GM12878 (cell line): Measurements from ENCODE around the gene DACH1. TPM values are rescaled to one million over a fixed set of nuclear protein-coding genes. Genes with fewer than 3 reads are reported as not detected.

Experiments used
- ATAC-seq: fragments of 200-7000 bp; cut with Tn5 transposase; 3 replicates; pipeline ENCODE4 v1.9.1; 2020; ENCODE audit warnings: mild to moderate bottlenecking, moderate library complexity
- BruUV-seq: library from RNA; stranded (reverse); fragments of 400-500 nt; replicated peaks from 2 replicates; lab custom pipeline; 2021; lab: Mats Ljungman, UMichigan
- CTCF ChIA-PET: fragments of 300-600 bp; sonication (Branson Sonifier 250); formaldehyde crosslinking; extraction: SDS; loops from one replicate; lab custom pipeline; 2021; ENCODE audit warnings: inconsistent platforms; lab: Yijun Ruan, JAX
- POLR2A ChIA-PET: fragments of 350-600 bp; formaldehyde crosslinking; extraction: SDS; loops from one replicate; lab custom pipeline; 2021; ENCODE audit warnings: inconsistent platforms; lab: Charles Lee
- RAD21 ChIA-PET: fragments of 300-600 bp; sonication (Branson Sonifier 250); formaldehyde crosslinking; loops from one replicate; lab custom pipeline; 2023; ENCODE audit warnings: antibody characterized with exemption; ENCODE audit not compliant: unreplicated experiment; lab: Charles Lee
- SMC1A ChIA-PET: fragments of 300-600 bp; sonication (Branson Sonifier 250); formaldehyde crosslinking; loops from one replicate; lab custom pipeline; 2023; ENCODE audit not compliant: unreplicated experiment, uncharacterized antibody; lab: Charles Lee
- DNase-seq: peaks from one replicate; pipeline ENCODE4 v3.0.0-alpha.2; 2011; ENCODE audit warnings: low read depth, low spot score
- FAIRE-seq: peaks from 3 replicates; lab custom pipeline; 2011; peaks lifted over from hg19 to GRCh38; lab: Jason Lieb, UNC
- H2AFZ ChIP-seq: 2 replicates; pipeline ENCODE4 v1.6.0; 2011; ENCODE audit warnings: low read depth, low read length, control low read depth; ENCODE audit not compliant: control insufficient read depth
- H3K27ac ChIP-seq: 2 replicates; pipeline ENCODE4 v1.5.1; 2011; ENCODE audit warnings: control low read depth; ENCODE audit not compliant: control insufficient read depth, insufficient read depth
- H3K27me3 ChIP-seq, 2 experiments: replicated peaks in 1 of 2; 2 replicates each; pipeline versions ENCODE4 v1.6.0 to v1.6.1; 2011; ENCODE audit warnings: low read length in 1 of 2; ENCODE audit not compliant: control insufficient read depth in 2 of 2, insufficient read depth in 2 of 2
- H3K36me3 ChIP-seq, 2 experiments: 2 replicates each; pipeline ENCODE4 v1.5.1; 2011; ENCODE audit warnings: low read length in 1 of 2; ENCODE audit not compliant: control insufficient read depth in 2 of 2, insufficient read depth in 2 of 2
- H3K4me1 ChIP-seq: 2 replicates; pipeline ENCODE4 v1.6.1; 2011; ENCODE audit warnings: mild to moderate bottlenecking, low read length, moderate library complexity, mixed read lengths; ENCODE audit not compliant: control insufficient read depth, insufficient read depth
- H3K4me2 ChIP-seq: 2 replicates; pipeline ENCODE4 v1.6.0; 2011; ENCODE audit warnings: control low read depth; ENCODE audit not compliant: control insufficient read depth, insufficient read depth
- H3K4me3 ChIP-seq: fragments of 200-600 bp; sonication (generic); 2 replicates; pipeline ENCODE4 v1.5.1; 2016
- H3K79me2 ChIP-seq: 2 replicates; pipeline ENCODE4 v1.6.0; 2011; ENCODE audit warnings: low read length; ENCODE audit not compliant: control insufficient read depth, insufficient read depth
- H3K9ac ChIP-seq: 2 replicates; pipeline ENCODE4 v1.8.0; 2011; ENCODE audit warnings: low read length, control low read depth, mixed read lengths; ENCODE audit not compliant: control insufficient read depth, insufficient read depth
- H3K9me3 ChIP-seq: replicated peaks from 3 replicates; pipeline ENCODE4 v1.5.1; 2011; ENCODE audit warnings: mild to moderate bottlenecking, low read length; ENCODE audit not compliant: control insufficient read depth, insufficient read depth
- H4K20me1 ChIP-seq: 2 replicates; pipeline ENCODE4 v1.6.0; 2011; ENCODE audit not compliant: control insufficient read depth, insufficient read depth
- BACH1 ChIP-seq: fragments of 450-650 bp; IDR thresholded peaks from 2 replicates; pipeline ENCODE4 v1.6.1; 2017; ENCODE audit warnings: mild to moderate bottlenecking, borderline replicate concordance
- BCL11A ChIP-seq: IDR thresholded peaks from 2 replicates; pipeline ENCODE4 v1.6.1; 2011; ENCODE audit warnings: low read depth, low read length
- BCL3 ChIP-seq: IDR thresholded peaks from 2 replicates; pipeline ENCODE4 v1.6.1; 2011; ENCODE audit warnings: borderline replicate concordance, low read depth, mild to moderate bottlenecking, moderate library complexity, low read length; ENCODE audit not compliant: insufficient read depth, poor library complexity, severe bottlenecking
- CBFB ChIP-seq: IDR thresholded peaks from 2 replicates; pipeline ENCODE4 v1.6.1; 2016; ENCODE audit warnings: antibody characterized with exemption, low read depth
- CHD1 ChIP-seq: IDR thresholded peaks from 2 replicates; pipeline ENCODE4 v1.6.1; 2012; ENCODE audit warnings: low read depth, low read length, improper control_type of control experiment
- E2F4 ChIP-seq: IDR thresholded peaks from 2 replicates; pipeline ENCODE4 v1.6.1; 2012; ENCODE audit warnings: low read depth, low read length, improper control_type of control experiment
- GABPA ChIP-seq: IDR thresholded peaks from 2 replicates; pipeline ENCODE4 v1.6.1; 2014; ENCODE audit warnings: antibody characterized with exemption, low read depth, mild to moderate bottlenecking, inconsistent platforms
- IKZF2 ChIP-seq, 2 experiments: fragments of 450-650 bp; IDR thresholded peaks; 2 replicates each; pipeline ENCODE4 v1.6.1; 2017; ENCODE audit warnings: mild to moderate bottlenecking in 2 of 2, moderate library complexity in 2 of 2
- LARP7 ChIP-seq: fragments of 450-650 bp; IDR thresholded peaks from 2 replicates; pipeline ENCODE4 v1.6.1; 2017; ENCODE audit warnings: mild to moderate bottlenecking
- PKNOX1 ChIP-seq: fragments of 450-650 bp; IDR thresholded peaks from 2 replicates; pipeline ENCODE4 v1.6.1; 2016; ENCODE audit warnings: mild to moderate bottlenecking
- SUPT20H ChIP-seq: IDR thresholded peaks from 2 replicates; pipeline ENCODE4 v1.6.1; 2011; ENCODE audit warnings: low read depth, mild to moderate bottlenecking, low read length, moderate library complexity, borderline replicate concordance; ENCODE audit not compliant: control insufficient read depth
- TAF1 ChIP-seq: IDR thresholded peaks from 2 replicates; pipeline ENCODE4 v1.6.1; 2011; ENCODE audit warnings: mild to moderate bottlenecking, low read depth, low read length, borderline replicate concordance
- WGBS: methylation state at CpG from one replicate; pipeline ENCODE4 v1.1.6; 2016; ENCODE audit warnings: low lambda C conversion rate; ENCODE audit not compliant: insufficient replicate concordance, insufficient coverage; ENCODE audit errors: missing lambda C conversion rate; 5-methylcytosine and 5-hydroxymethylcytosine counted together
- in situ Hi-C: fragments of 300-500 bp; cut with MboI; formaldehyde crosslinking; loops from 9 replicates; pipeline ENCODE4 v1.14.3; 2018; ENCODE audit warnings: mixed read lengths
- intact Hi-C: fragments of 100-400 bp; cut with micrococcal nuclease; formaldehyde crosslinking; loops from one replicate; pipeline ENCODE4 v1.14.2; 2022; ENCODE audit not compliant: unreplicated experiment
- polyA plus RNA-seq, 11 experiments: library from polyadenylated mRNA; depleted of rRNA in 4 of 11; unstranded in 6 of 11; stranded (reverse) in 5 of 11; fragments of >200 nt; fragmentation: Nextera tagmentation in 4 of 11; fragmentation: Illumina TruSeq in 1 of 11; extraction: Ambion mirVana in 4 of 11; extraction: Trizol in 1 of 11; gene quantifications; 1 replicate in 1 of 11; 2 replicates in 10 of 11; pipeline versions ENCODE4 v1.2.1 to v1.2.3, GENCODE V29; 2011 to 2016; ENCODE audit warnings: inconsistent platforms in 2 of 11, missing spikeins in 2 of 11, low read depth in 1 of 11
- total RNA-seq, 4 experiments: library from RNA; depleted of rRNA in 3 of 4; stranded (reverse); fragments of >200 nt in 3 of 4; fragmentation: Illumina TruSeq in 1 of 4; extraction: Trizol in 1 of 4; gene quantifications; 2 replicates each; pipeline versions ENCODE4 v1.2.1 to v1.2.3, GENCODE V29; 2013 to 2021
- TF ChIP-seq, protein P1 (sequence below): IDR thresholded peaks from 2 replicates; pipeline ENCODE4 v1.6.1; 2012; ENCODE audit warnings: improper control_type of control experiment, low read depth, low read length; ENCODE audit not compliant: insufficient replicate concordance
- TF ChIP-seq, protein P2 (sequence below): IDR thresholded peaks from 2 replicates; pipeline ENCODE4 v1.6.1; 2011; ENCODE audit warnings: low read depth, mild to moderate bottlenecking, low read length, moderate library complexity, borderline replicate concordance; ENCODE audit errors: extremely low read depth

The DACH1 gene
- total and polyA plus RNA-seq, 10 of the 15 experiments (the other 5 are each of a cell fraction or from before 2014, with no cell fraction given) = 0.05 TPM; not detected in 9

GRCh38 chr13:71801165-71801760 is 65.7 kb downstream of the DACH1 start:
- in situ Hi-C loops (no loop called here), intact Hi-C loops (no loop called here)
- Histone ChIP-seq H3K79me2 (no peaks in the 10 kb centered on the region), H3K36me3 (no peaks in the 10 kb centered on the region), H3K9ac (no peak overlapping the region), H3K4me1 (no peaks in the 10 kb centered on the region), H3K4me2 (no peak overlapping the region), H3K4me3 (no peak overlapping the region), H2AFZ (no peak overlapping the region), H3K27me3 (no peaks in the 10 kb centered on the region), H3K27ac (no peak overlapping the region), H4K20me1 (no peaks in the 10 kb centered on the region), H3K9me3 (no peaks in the 10 kb centered on the region)
- RAD21 ChIA-PET = no interaction called here
- ATAC-seq (no peak), DNase-seq (no peak), FAIRE-seq (no peak)
- no TSS peak for BruUV-seq
- WGBS = 66% methylated on average over 3 of the region's 3 CpGs
- SMC1A ChIA-PET = interaction anchor here (0.6 to 0.7 kb wide), 2 partner anchors 24 to 1390 kb away, joined by 3 to 4 read pairs; no protein-coding TSS in a partner anchor
- POLR2A ChIA-PET = no interaction called here
- CTCF ChIA-PET = no interaction called here
- no peak for TF ChIP-seq LARP7
- TF ChIP-seq, protein P1, sequence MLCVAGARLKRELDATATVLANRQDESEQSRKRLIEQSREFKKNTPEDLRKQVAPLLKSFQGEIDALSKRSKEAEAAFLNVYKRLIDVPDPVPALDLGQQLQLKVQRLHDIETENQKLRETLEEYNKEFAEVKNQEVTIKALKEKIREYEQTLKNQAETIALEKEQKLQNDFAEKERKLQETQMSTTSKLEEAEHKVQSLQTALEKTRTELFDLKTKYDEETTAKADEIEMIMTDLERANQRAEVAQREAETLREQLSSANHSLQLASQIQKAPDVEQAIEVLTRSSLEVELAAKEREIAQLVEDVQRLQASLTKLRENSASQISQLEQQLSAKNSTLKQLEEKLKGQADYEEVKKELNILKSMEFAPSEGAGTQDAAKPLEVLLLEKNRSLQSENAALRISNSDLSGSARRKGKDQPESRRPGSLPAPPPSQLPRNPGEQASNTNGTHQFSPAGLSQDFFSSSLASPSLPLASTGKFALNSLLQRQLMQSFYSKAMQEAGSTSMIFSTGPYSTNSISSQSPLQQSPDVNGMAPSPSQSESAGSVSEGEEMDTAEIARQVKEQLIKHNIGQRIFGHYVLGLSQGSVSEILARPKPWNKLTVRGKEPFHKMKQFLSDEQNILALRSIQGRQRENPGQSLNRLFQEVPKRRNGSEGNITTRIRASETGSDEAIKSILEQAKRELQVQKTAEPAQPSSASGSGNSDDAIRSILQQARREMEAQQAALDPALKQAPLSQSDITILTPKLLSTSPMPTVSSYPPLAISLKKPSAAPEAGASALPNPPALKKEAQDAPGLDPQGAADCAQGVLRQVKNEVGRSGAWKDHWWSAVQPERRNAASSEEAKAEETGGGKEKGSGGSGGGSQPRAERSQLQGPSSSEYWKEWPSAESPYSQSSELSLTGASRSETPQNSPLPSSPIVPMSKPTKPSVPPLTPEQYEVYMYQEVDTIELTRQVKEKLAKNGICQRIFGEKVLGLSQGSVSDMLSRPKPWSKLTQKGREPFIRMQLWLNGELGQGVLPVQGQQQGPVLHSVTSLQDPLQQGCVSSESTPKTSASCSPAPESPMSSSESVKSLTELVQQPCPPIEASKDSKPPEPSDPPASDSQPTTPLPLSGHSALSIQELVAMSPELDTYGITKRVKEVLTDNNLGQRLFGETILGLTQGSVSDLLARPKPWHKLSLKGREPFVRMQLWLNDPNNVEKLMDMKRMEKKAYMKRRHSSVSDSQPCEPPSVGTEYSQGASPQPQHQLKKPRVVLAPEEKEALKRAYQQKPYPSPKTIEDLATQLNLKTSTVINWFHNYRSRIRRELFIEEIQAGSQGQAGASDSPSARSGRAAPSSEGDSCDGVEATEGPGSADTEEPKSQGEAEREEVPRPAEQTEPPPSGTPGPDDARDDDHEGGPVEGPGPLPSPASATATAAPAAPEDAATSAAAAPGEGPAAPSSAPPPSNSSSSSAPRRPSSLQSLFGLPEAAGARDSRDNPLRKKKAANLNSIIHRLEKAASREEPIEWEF = no peak
- no peak for TF ChIP-seq IKZF2 (IDR thresholded peaks at IDR 0.05)
- TF ChIP-seq CBFB = no peak
- no peak for TF ChIP-seq CHD1
- TF ChIP-seq, protein P2, sequence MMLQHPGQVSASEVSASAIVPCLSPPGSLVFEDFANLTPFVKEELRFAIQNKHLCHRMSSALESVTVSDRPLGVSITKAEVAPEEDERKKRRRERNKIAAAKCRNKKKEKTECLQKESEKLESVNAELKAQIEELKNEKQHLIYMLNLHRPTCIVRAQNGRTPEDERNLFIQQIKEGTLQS = no peak
- no peak for TF ChIP-seq E2F4
- TF ChIP-seq PKNOX1 = no peak
- no peak for TF ChIP-seq BACH1
- TF ChIP-seq GABPA = no peak
- no peak for TF ChIP-seq BCL11A
- no peak for TF ChIP-seq BCL3
- TF ChIP-seq SUPT20H = no peak
- TF ChIP-seq TAF1 = no peak
